T-helper 2 cell (primary cell): ENCODE measurements around the gene LRP6.
A peak's percentile ranks its signal among the peaks of the same experiment; 100 is the strongest.
"Not testable (repeated sequence)": the region's sequence is repeated elsewhere in the genome, so short reads cannot be mapped to it uniquely, and the experiment has no call there.

Source experiments
- DNase-seq, 5 experiments: peaks; one replicate each; pipeline versions ENCODE4 v3.0.0 to v3.0.0-alpha.2; 2012 to 2022

LRP6 gene

DNA sequence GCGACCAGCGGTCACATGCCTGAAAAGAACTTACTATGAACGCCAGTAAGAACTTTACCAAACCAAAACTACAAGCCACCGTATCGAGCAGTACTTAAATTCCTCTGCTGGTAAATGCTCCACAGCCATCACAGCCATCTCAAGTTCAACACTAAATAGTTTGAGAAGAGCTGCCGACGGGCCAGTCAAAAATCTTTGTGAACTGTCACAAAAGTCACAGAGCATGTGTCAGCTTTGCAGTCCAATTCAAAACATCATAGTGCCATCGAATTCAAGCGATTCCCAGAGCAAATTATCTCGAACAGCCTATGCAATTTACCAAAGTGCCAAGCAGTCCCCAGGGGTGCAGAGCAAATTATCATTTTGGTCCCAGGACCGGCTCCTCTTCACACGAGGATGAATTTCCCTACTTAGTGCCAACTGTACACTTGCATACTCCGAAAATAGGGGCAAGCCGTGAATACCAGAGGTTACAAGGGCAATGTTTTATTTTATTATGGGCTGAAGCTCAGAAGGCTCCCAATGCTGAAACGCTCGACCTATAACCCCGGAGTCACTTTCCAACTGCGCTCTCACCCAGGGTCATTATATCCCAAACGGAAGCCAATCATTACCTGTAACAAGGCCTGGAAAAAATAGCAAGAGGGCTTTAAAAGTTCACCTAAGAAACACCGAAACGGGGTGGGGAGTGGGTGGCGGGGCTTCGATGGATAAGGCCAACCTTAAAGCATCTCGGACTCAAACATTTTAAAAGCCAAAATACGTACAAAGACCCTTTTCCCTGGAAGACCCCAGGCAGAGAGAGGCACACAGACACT is 1.1 kb downstream of the LRP6 start:
- DNase-seq = no peak

DNA sequence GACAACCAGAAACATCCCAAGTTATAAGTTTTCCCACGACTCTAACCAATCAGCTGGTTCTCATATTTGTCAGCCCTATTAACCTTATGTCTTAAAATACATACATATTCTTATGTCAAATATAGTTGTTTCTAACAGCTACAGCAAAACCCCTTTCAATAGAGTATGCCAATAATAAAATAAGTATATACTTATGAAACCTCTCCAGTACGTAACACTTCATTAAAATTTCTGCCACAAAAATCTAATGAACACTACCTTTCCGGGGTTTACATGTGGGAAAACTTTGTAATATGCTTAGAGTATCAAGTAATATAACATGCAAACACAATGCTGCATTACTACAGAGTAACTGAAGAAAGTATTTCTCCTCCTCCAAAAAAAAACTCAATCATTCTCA is 1.8 kb downstream of the LRP6 start:
- DNase-seq = no peak

DNA sequence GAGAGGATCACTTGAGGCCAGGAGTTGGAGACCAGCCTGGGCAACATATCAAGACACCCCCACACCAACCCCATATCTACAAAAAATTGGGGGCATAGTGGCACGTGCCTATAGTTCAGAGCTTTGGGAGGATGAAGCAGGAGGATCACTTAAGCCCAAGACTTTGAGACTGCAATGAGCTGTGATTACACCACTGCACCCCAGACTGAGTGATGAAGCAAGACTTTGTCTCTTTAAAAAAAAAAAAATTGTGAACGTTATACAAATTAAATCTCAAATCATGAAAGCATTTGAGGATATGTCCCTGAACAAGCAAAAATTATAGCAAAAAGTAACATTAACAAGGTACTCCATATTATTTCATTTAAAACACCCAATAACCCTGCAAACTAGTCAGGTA is 2.9 kb downstream of the LRP6 start:
- no peak for DNase-seq

DNA sequence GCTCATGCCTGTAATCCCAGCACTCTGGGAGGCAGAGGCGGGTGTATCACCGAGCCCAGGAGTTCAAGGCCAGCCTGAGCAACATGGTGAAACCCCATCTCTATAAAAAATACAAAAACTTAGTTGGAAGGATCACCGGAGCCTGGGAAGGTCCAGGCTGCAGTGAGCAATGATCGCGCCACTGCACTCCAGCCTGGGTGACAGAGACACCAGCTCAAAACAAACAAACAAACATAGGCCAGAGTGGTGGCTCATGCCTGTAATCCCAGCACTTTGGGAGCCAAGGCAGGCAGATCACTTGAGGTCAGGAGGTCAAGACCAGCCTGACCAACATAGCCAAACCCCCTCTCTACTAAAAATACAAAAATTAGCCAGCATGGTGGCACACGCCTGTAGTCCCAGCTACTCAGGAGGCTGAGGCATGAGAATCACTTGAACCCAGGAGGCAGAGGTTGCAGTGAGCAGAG is 10.5 kb downstream of the LRP6 start:
- not testable (repeated sequence) for DNase-seq

DNA sequence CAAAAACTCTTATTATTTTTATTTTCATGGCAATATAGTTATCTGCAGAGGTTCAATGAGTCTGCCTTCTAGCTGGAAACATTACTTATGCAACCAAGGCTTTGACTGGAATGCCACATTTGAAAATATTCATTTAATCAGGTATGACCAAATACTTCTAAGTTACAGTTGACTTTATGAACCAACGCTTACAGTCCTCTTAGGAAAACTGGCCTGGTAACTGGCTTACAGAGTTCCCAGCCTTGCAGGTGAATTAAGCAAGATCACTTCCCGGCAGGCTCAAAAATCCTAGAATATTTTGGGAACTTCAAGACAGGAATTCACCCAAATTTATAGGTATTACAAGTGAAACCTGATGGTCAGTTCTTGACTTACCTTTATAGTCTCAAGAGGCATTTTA is 12.3 kb downstream of the LRP6 start:
- no peak for DNase-seq

DNA sequence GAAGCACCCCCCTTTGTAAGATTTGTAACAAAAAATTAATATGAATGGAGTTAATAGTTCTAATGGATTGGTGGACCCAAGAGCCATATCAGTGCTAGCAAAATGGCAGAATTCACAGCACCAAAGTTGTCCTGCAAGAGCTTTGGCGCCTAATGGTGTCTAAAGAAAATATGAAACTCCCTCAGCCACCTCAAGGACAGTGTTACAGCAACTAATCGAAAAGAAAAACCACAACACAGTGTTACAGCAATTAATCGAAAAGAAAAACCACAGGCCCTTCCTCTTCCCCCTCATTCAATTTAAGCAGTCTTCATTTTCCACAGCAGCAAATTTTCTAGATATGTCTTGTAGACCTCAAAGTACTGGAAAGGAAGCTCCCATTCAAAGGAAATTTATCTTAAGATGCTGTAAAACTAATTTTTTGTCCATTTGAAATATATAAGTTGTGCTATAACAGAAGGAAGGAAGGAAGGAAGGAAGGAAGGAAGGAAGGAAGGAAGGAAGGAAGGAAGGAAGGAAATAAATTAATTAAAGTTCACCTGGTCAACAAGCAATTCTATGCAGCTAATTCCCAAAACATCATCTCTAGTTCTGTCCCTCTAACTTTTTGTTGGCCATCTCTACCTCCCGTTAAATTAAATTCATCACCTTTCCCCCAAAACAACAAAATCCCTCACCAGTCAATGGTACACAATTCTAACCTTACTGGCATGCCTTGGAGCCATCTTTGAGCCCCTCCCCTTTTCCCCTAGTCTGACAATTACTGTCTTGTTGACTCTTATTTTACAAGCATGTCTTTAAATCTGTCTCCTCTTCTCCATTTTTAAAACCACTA is 17.4 kb downstream of the LRP6 start:
- no peak for DNase-seq

DNA sequence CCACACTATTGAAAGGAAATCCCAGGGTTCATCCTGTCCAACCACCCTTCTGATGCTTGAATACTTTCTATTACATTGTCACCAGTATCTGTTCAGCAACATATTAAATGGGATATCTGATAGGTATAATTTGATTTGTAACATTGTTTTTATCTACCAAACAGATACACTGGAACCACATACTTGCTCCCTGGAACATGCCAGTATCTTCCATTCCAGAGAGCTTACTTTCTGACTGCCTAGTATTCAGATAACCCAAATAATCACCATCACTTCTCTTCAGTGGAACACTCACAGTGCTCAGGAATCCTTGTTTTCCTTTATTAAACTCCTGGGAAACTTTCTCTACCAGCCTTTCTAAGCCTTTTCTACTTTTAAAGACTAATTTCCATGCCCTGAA is 19.3 kb downstream of the LRP6 start:
- no peak for DNase-seq

DNA sequence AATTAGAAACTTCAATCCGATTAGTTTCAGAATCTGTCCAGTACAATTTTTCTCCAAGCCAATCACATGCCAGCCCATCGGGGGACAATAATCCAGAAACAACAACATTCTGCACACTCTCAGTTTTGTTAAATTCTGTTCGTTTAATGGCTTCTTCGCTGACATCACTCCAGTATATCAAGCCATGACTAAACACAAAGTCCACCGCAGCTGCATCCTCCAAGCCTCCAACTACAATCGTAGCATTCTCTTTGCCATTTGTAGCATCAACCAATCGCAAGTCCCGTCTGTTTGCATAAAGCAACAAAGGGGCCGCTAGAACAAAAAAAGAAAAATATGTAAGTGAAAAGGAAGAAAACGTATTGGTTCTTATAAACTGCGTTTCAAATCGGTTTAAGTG is 22.5 kb downstream of the LRP6 start:
- DNase-seq = no peak

DNA sequence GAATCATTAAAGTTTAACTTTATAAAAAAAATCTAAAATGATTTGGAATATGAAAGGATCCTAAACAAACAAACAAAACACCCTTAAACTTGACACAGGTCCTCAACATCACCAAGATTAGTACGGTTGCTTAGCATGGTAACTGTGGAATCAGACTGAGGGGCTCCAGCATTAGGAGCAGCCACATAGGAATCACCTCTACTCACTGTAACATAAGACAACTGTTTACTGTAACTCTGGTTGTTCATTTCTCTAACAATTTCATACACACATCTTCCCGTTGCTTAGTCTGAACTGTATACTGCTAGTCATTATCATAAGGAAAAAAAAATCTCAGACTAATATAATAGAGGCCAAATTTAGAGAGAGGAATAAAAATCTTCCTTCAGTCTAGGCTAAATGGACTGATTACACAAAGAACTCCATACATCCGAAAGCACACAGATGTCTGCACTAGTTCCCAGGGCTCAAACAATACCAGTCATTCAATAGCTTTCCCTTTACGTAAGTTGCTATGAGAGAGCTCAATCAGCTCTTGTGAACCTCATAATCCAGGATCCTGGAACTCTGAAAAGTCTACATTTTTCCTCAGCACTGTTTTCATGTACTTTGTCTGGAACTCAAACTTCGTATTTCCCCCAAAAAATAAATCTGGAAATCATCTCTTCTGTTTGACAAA is 26.0 kb downstream of the LRP6 start:
- DNase-seq = no peak

DNA sequence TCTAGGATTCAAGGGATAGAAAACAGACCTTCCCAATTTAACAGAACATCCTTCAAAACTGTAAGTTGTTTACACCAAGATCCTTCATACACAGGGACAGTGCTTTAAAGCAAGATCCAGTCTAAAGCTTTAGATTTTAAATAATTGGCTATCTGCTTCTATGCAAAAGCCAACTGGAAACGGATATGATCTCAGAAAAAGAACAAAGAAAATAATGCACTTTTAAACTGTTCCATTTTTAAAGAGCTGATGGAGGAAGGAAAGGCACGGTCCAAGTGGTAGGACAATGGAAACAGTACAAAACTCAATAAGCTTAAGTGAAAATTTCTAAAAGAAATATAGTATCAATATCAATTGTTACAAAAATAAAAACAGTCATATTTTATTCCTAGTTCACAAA is 27.7 kb downstream of the LRP6 start:
- no peak for DNase-seq

DNA sequence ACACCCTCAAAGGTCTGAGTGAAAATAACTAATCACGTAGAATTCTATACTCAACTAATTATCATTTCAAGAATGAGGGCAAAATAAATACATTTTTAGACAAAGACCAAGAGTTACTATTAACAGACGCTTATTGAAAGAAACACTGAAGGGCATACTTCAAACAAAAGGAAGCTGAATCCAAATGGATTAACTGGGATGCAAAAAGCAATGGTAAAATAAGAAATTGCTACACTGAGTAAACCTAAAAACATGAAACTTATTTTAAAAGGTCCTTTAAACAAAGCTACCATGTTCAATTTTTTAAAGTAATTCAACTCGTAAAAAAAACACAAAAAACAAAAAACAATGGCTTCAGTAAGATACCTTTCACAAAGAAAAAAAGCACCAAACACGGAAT is 28.2 kb downstream of the LRP6 start:
- DNase-seq = no peak

DNA sequence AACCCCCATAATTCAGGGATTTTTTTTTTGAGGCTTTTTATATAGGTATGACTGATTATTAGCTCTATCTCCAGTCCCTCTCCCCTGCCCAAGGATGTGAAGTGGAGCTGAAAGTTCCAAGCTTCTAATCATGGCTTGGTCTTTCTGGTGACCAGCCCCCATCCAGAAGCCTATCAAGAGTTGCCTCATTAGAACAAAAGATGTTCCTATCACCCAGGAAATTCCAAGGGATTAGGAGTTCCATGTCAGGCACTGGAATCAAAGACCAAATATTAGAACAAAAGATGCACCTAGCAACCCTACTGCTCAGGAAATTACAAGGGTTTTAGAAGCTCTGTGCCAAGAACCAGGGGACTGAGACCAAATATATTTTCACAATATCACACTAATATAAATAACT is 29.9 kb downstream of the LRP6 start:
- no peak for DNase-seq

DNA sequence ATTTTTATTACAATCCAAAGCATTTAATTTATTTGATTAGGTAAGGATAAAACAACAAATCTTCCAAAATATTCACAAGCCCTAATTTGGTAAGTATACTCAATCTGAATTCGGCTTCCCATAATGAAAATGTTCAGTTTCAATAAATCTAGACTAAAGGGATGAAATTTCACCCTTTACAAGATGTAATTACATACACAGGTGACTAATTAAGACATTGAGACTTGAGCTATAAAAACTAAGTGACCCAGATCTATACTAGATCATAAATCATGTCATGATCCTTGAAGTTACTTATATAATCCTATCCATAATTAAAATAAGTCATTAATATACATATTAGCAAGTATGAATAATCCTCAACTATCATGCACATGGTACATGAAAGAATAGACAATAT is 36.6 kb downstream of the LRP6 start:
- DNase-seq = no peak

DNA sequence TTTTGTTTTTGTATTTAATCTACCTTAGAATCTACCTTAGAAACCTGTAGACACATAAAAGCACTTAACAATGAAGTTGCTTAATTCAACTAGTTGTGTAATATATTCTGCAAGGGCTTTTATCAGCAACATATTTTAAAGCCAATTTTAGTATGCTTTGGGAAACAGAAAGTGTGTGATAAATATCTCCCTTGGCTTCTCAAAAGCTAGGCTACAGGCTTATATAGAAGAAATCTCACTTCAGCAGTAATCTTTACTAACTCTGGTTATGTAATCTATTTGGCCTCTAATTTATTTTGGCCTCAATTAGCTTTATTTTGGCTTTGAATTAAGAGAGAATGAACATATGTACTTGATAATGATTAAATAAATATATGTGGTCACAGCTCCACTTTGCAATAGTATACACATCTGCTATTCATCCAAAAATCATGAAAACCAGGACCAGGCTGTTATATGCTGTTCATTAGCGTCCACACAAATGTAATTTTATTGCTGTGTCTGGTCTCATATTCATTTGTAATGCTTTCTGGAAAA is 37.2 kb downstream of the LRP6 start:
- no peak for DNase-seq

DNA sequence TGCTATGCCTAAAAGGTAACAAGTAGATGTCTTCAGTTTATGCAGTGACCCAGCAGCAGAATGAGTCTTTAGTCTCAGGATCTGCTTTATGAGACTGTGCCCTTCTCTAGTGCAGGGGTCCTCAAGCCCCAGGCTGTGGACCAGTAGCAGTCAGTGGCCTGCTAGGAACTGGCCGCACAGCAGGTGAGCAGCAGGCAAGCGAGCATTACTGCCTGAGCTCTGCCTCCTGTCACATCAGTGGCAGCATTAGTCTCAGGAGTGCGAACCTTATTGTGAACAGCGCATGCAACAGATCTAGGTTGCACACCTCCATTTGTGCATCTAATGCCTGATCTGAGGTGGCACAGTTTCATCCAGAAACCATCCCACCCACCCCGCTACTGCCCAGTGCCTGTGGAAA is 38.4 kb downstream of the LRP6 start:
- DNase-seq = no peak

DNA sequence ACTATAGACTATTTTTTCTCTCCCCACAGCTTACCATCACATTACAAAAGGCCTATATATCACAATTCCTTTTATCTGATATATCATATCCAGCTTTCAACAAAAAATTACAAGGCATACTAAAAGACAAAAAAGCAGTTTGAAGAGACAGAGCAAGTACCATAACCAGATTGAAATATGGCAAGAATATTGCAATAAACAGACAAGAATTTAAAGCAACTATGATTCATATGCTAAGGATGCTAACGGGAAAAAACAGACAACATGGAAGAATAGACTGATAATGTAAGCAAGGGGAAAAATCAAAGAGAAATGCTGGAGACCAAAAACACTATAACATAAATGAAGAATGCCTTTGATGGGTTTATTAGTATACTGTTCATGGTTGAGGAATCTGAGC is 40.7 kb downstream of the LRP6 start:
- DNase-seq = no peak

DNA sequence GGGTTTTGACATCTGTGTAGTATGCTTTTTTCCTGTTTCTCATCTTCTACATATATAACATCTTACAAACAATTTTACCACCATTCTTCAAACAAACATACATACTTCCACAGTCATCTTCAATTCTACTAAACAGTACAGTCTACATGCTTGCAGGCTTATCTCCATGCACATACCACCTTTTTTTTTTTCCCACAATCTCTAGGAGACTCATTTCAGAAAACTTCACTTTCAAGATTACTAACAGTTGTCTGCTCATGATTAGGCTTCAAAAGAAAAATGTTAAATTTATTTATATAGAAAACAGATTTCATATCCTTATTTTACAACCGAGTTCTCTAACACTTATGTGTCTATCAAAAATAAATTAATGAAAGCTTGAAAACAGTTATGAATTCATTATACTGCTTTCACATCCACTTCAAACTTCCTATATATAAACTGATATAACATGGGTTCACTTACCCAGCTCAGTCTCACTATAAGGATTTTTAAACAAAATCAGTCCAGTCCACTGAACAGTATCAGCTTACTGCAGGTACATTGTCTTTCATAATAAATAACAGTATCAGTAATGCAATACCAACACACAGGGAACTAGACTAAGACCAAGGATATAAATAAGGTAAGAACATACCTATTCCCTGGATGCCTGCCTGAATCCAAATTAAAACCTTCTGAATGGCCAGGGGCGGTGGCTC is 42.5 kb downstream of the LRP6 start:
- DNase-seq = peak in 1 of 5 experiments; percentile 23

DNA sequence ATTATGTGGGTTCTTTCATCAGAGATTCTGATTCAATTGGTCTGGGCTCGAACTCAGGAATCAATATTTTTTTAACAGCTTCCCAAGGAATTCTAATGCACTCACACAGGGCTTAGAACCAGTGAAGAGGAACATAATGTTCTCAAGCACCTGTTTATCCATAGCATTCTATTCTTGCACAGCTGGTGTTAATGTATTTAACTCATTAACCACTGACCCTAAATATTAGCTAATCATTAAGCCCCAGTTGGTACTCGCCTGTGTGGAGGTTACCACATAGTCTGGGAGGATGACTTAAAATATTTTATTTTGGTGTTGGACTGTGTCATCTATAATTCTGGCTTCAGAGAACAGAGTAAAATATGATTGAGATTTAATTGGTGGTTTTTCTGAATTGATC is 45.3 kb downstream of the LRP6 start:
- DNase-seq = no peak

DNA sequence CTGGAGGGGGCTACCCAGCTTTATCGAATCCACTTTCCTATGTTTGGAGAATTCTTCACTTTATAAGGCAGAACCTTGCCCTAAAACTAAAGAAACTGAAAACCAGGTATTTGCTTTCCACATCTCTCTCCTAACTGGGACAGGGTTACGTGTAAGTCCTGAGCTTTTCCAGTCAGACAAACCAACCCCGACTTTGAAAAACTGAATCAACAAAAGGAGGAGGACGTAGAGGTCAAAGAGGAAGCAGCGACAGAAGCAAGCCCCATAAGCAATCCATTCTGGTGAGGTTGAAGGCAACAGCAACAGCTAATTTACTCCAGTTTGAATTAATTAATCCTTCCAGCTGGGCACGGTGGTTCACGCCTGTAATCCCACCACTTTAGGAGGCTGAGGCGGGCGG is 47.2 kb downstream of the LRP6 start:
- DNase-seq = no peak

DNA sequence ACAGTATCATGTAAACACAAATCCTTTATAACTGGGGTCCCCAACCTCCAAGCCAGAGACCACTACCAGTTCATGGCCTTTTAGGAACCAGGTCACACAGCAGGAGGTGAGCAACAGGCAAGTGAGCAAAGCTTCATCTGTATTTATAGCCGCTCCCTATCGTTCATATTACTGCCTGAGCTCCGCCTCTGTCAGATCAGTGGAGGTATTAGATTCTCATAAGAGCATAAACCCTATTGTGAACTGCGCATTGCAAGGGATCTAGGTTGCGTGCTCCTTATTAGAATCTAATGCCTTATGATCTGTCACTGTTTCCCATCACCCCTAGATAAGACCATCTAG is 49.9 kb downstream of the LRP6 start:
- no peak for DNase-seq

DNA sequence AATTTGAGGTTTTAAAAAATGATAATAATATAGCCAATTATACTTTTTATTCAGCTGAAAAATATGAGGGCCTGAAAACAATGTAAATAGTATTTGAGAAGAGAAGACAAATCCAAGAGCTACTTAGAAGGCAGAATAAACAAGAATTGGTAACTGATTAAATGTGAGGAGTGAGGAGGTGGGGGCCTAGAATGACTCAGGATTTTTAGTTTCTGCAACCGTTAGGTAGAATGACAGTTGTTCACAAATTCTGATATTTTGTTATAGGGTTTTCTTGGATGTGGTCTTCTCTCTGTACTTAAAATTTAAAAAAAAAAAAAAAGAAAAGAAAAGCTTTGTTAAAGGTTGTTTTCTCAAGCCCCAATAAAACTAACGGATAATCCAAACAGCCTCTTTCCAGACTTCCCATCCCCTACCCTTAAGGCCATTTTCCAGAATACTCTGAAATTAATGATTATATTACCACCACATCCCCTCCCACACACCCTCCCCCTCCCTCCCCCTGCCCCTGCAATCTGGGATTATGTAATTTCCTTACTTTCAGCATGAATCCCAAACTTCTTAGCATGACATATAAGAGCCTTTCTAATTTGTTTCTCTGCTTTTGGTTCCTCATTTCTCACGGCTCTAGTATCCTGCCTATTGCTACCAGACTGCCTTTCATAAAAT is 50.4 kb downstream of the LRP6 start:
- no peak for DNase-seq

DNA sequence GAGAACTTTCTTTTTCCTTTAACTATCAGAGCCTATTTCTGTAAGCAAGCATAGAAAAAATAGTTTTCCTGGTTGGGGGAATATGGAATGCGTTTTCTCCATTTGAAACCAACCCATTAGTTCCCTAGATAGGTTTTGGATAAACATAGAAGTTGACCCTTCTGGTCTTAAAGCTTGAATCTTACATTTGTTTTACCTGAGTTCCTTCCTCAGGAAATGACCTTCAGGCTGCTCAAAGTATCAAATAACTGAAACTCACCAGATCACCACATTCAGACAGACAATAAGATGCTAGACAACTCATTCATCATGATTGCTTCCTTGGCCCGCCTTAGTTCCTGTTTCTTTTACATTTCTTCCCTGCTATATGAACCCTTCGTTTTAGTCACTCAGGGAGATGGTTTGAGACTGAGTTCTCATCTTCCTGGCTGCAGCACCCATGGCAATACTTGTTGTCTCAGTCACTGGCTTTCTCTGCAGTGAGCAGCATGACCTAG is 52.2 kb downstream of the LRP6 start:
- DNase-seq = no peak
